ENCODE results near the gene GAD1.

DNA sequence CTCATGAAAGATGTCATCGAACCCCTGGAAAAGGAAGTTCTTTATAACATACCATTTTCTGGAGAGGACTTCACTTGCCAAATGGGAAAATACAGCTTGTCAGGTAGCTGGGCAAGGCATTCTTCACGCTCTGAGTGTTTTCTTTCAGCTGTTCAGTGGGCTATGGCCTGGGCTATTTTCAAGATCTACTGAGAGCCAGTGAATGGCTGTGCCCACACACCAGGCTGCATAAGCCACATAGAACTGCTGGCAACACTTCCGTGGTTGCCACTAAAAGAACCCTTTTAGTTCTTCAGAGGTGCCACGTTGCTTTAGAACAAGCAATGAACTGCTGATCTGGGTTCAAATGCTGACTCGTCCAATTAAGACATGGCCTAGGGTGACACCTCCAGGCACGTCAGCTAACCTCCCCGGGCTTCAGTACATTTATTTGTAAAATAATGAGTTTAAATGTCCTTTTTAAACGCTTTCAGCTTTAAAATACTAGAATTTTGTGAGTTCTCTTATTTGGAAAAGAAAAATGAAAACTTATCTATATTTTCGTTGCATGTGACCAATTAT lies 75.8 kb downstream of the GAD1 start:
- TF ChIP-seq, protein P1, sequence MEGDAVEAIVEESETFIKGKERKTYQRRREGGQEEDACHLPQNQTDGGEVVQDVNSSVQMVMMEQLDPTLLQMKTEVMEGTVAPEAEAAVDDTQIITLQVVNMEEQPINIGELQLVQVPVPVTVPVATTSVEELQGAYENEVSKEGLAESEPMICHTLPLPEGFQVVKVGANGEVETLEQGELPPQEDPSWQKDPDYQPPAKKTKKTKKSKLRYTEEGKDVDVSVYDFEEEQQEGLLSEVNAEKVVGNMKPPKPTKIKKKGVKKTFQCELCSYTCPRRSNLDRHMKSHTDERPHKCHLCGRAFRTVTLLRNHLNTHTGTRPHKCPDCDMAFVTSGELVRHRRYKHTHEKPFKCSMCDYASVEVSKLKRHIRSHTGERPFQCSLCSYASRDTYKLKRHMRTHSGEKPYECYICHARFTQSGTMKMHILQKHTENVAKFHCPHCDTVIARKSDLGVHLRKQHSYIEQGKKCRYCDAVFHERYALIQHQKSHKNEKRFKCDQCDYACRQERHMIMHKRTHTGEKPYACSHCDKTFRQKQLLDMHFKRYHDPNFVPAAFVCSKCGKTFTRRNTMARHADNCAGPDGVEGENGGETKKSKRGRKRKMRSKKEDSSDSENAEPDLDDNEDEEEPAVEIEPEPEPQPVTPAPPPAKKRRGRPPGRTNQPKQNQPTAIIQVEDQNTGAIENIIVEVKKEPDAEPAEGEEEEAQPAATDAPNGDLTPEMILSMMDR (IDR thresholded peaks at IDR 0.05): no peak
- TF ChIP-seq NR2C2 (CRISPR knock-in tag; IDR thresholded peaks at IDR 0.05) (no peak), ELF4 (CRISPR knock-in tag; IDR thresholded peaks at IDR 0.05; ENCODE audit: low read depth) (no peak), ZNF121 (CRISPR knock-in tag; IDR thresholded peaks at IDR 0.05) (no peak), ATF6 (CRISPR knock-in tag; IDR thresholded peaks at IDR 0.05) (no peak), NFYB (CRISPR knock-in tag; conservative IDR thresholded peaks at IDR 0.05; ENCODE audit: low read depth) (no peak), SMAD4 (CRISPR knock-in tag; IDR thresholded peaks at IDR 0.05) (no peak), SMAD3 (CRISPR knock-in tag; IDR thresholded peaks at IDR 0.05; ENCODE audit: borderline replicate concordance) (no peak), ZBTB21 (CRISPR knock-in tag; IDR thresholded peaks at IDR 0.05; ENCODE audit: borderline replicate concordance) (no peak), AFF4 (CRISPR knock-in tag; IDR thresholded peaks at IDR 0.05; ENCODE audit: borderline replicate concordance) (no peak)
- TF ChIP-seq, protein P2, sequence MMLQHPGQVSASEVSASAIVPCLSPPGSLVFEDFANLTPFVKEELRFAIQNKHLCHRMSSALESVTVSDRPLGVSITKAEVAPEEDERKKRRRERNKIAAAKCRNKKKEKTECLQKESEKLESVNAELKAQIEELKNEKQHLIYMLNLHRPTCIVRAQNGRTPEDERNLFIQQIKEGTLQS (CRISPR knock-in tag; conservative IDR thresholded peaks at IDR 0.05): no peak
- TF ChIP-seq, protein P3, sequence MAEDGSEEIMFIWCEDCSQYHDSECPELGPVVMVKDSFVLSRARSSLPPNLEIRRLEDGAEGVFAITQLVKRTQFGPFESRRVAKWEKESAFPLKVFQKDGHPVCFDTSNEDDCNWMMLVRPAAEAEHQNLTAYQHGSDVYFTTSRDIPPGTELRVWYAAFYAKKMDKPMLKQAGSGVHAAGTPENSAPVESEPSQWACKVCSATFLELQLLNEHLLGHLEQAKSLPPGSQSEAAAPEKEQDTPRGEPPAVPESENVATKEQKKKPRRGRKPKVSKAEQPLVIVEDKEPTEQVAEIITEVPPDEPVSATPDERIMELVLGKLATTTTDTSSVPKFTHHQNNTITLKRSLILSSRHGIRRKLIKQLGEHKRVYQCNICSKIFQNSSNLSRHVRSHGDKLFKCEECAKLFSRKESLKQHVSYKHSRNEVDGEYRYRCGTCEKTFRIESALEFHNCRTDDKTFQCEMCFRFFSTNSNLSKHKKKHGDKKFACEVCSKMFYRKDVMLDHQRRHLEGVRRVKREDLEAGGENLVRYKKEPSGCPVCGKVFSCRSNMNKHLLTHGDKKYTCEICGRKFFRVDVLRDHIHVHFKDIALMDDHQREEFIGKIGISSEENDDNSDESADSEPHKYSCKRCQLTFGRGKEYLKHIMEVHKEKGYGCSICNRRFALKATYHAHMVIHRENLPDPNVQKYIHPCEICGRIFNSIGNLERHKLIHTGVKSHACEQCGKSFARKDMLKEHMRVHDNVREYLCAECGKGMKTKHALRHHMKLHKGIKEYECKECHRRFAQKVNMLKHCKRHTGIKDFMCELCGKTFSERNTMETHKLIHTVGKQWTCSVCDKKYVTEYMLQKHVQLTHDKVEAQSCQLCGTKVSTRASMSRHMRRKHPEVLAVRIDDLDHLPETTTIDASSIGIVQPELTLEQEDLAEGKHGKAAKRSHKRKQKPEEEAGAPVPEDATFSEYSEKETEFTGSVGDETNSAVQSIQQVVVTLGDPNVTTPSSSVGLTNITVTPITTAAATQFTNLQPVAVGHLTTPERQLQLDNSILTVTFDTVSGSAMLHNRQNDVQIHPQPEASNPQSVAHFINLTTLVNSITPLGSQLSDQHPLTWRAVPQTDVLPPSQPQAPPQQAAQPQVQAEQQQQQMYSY (CRISPR knock-in tag; IDR thresholded peaks at IDR 0.05): no peak

All from WTC11 (cell line).